Cardiac muscle cell (in vitro differentiated cells and primary cell): ENCODE measurements around the gene ADAMTSL2. TPM values are rescaled to one million over a fixed set of nuclear protein-coding genes. Genes with fewer than 3 reads are reported as not detected.

Source experiments
- DNase-seq, 2 donors: peaks; one replicate each; pipeline versions ENCODE4 v3.0.0 to v3.0.0-alpha.2; 2010 to 2017; ENCODE audit warnings: low read depth in 1 of 2, low spot score in 1 of 2
- H3K27ac ChIP-seq: fragments of 200-600 bp; sonication (generic); 2 replicates; pipeline ENCODE4 v1.5.1; 2016
- H3K27me3 ChIP-seq: fragments of 200-600 bp; sonication (generic); 2 replicates; pipeline ENCODE4 v1.6.0; 2016; ENCODE audit warnings: control low read depth
- H3K36me3 ChIP-seq: fragments of 200-600 bp; sonication (generic); 2 replicates; pipeline ENCODE4 v1.5.1; 2016; ENCODE audit warnings: control low read depth
- H3K4me1 ChIP-seq: fragments of 200-600 bp; sonication (generic); 2 replicates; pipeline ENCODE4 v1.8.1; 2017; ENCODE audit warnings: low read depth, mild to moderate bottlenecking, mixed run types
- H3K4me3 ChIP-seq: fragments of 200-600 bp; sonication (generic); 2 replicates; pipeline ENCODE4 v1.5.1; 2016; ENCODE audit warnings: mild to moderate bottlenecking
- H3K9me3 ChIP-seq: fragments of 200-600 bp; sonication (generic); 2 replicates; pipeline ENCODE4 v1.5.1; 2017; ENCODE audit warnings: low read depth, mild to moderate bottlenecking, control low read depth
- CTCF ChIP-seq: IDR thresholded peaks from 2 replicates; pipeline ENCODE4 v1.5.1; 2012; ENCODE audit warnings: low read depth, mild to moderate bottlenecking, low read length
- polyA plus RNA-seq: library from polyadenylated mRNA; unstranded; fragments of >200 nt; fragmentation: Nextera tagmentation; extraction: Ambion mirVana; gene quantifications from 2 replicates; pipeline ENCODE4 v1.2.1, GENCODE V29; 2016
- total RNA-seq: library from RNA; depleted of rRNA; stranded (reverse); fragments of >200 nt; gene quantifications from 2 replicates; pipeline ENCODE4 v1.2.3, GENCODE V29; 2016

ADAMTSL2 gene
- total and polyA plus RNA-seq, 2 experiments from 2014 or later = 18.4 to 27.2 TPM

- DNase-seq = no peak
- Histone ChIP-seq H3K27ac (no peak overlapping the region), H3K36me3 (no peaks in the 10 kb centered on the region), H3K27me3 (peaks cover 37% of the 10 kb centered on the region), H3K4me1 (no peaks in the 10 kb centered on the region), H3K4me3 (no peak overlapping the region), H3K9me3 (no peaks in the 10 kb centered on the region)
- TF ChIP-seq CTCF = no peak
These were observed 80.7 kb downstream of the ADAMTSL2 start for GRCh38 chr9:133615186-133615585.

- no peak overlapping the region for H3K27ac ChIP-seq
- H3K4me1 ChIP-seq = no peaks in the 10 kb centered on the region
- H3K27me3 ChIP-seq = peaks cover 37% of the 10 kb centered on the region
- H3K4me3 ChIP-seq = no peak overlapping the region
- H3K36me3 ChIP-seq = no peaks in the 10 kb centered on the region
- no peak for TF ChIP-seq CTCF
- no peaks in the 10 kb centered on the region for H3K9me3 ChIP-seq
- DNase-seq = no peak
These were observed 81.2 kb downstream of the ADAMTSL2 start for GRCh38 chr9:133615606-133616188.

GRCh38 chr9:133616643-133617405 lies 82.3 kb downstream of the ADAMTSL2 start:
- Histone ChIP-seq H3K36me3 (no peaks in the 10 kb centered on the region), H3K27ac (no peak overlapping the region), H3K27me3 (peaks cover 40% of the 10 kb centered on the region), H3K9me3 (no peaks in the 10 kb centered on the region), H3K4me3 (no peak overlapping the region), H3K4me1 (no peaks in the 10 kb centered on the region)
- no peak for DNase-seq
- TF ChIP-seq CTCF = no peak

- Histone ChIP-seq H3K4me1 (no peaks in the 10 kb centered on the region), H3K4me3 (no peak overlapping the region), H3K27me3 (peaks cover 31% of the 10 kb centered on the region), H3K36me3 (no peaks in the 10 kb centered on the region), H3K9me3 (no peaks in the 10 kb centered on the region), H3K27ac (no peak overlapping the region)
- DNase-seq = no peak
- TF ChIP-seq CTCF = no peak
These were observed 84.2 kb downstream of the ADAMTSL2 start for GRCh38 chr9:133618726-133619125.

- Histone ChIP-seq H3K9me3 (no peaks in the 10 kb centered on the region), H3K36me3 (no peaks in the 10 kb centered on the region), H3K4me3 (no peak overlapping the region), H3K27ac (no peak overlapping the region), H3K27me3 (peaks cover 28% of the 10 kb centered on the region), H3K4me1 (no peaks in the 10 kb centered on the region)
- no peak for DNase-seq
- no peak for TF ChIP-seq CTCF
These were observed 85.3 kb downstream of the ADAMTSL2 start for GRCh38 chr9:133619791-133620190.
